Central memory CD8-positive, alpha-beta T cell (primary cell): ENCODE data around the gene GALNT3.
A peak's percentile ranks its signal among the peaks of the same experiment; 100 is the strongest.

Experiments
- ATAC-seq: fragments of 150-1000 bp; cut with Tn5 transposase; replicated peaks from 2 replicates; pipeline ENCODE4 v1.10.0; 2022; ENCODE audit warnings: mild to moderate bottlenecking, moderate FRiP score, moderate number of reproducible peaks; ENCODE audit not compliant: poor library complexity, severe bottlenecking; ENCODE audit errors: extremely low read depth
- DNase-seq, 2 donors: peaks; one replicate each; pipeline ENCODE4 v3.0.0; 2021; ENCODE audit warnings: low spot score in 2 of 2
- H3K27ac Mint-ChIP-seq: one replicate; pipeline ENCODE4 v1.8.0; 2022; ENCODE audit warnings: low read depth, mild to moderate bottlenecking, moderate library complexity, mixed read lengths
- H3K27me3 Mint-ChIP-seq: one replicate; pipeline ENCODE4 v1.8.0; 2022; ENCODE audit warnings: mixed read lengths
- H3K36me3 Mint-ChIP-seq: one replicate; pipeline ENCODE4 v1.8.0; 2022; ENCODE audit warnings: mild to moderate bottlenecking, moderate library complexity, mixed read lengths; ENCODE audit not compliant: insufficient read depth
- H3K4me1 Mint-ChIP-seq: one replicate; pipeline ENCODE4 v1.8.0; 2022; ENCODE audit warnings: mixed read lengths
- H3K4me3 Mint-ChIP-seq: one replicate; pipeline ENCODE4 v1.8.0; 2022; ENCODE audit warnings: mild to moderate bottlenecking, moderate library complexity, mixed read lengths
- H3K9me3 Mint-ChIP-seq: one replicate; pipeline ENCODE4 v1.8.0; 2022; ENCODE audit warnings: mixed read lengths

GALNT3 gene

DNA sequence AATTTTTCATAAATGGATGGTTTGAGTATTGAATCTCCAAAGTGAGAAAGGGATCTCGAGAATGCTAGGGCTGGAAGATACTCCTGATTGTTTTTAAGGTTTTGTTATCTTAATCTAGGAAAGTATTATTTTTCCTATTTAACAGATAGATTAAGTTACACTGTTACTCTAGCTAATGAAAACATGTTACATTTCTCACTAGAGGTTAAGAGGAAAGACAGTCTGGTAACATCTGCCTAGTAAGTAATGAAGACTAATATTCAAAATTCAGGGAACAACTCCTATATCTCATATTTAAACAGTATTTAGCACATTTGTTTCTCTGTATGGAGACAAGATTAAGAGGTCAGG, 2.0 kb downstream of the GALNT3 start:
- Mint-ChIP-seq H3K4me3 (peak overlapping the region; percentile 31), H3K27ac (peak overlapping the region; percentile 36), H3K9me3 (no peaks in the 10 kb centered on the region), H3K4me1 (peaks cover 54% of the 10 kb centered on the region), H3K27me3 (no peaks in the 10 kb centered on the region), H3K36me3 (peaks cover 8% of the 10 kb centered on the region)
- DNase-seq (no peak), ATAC-seq (no peak)

DNA sequence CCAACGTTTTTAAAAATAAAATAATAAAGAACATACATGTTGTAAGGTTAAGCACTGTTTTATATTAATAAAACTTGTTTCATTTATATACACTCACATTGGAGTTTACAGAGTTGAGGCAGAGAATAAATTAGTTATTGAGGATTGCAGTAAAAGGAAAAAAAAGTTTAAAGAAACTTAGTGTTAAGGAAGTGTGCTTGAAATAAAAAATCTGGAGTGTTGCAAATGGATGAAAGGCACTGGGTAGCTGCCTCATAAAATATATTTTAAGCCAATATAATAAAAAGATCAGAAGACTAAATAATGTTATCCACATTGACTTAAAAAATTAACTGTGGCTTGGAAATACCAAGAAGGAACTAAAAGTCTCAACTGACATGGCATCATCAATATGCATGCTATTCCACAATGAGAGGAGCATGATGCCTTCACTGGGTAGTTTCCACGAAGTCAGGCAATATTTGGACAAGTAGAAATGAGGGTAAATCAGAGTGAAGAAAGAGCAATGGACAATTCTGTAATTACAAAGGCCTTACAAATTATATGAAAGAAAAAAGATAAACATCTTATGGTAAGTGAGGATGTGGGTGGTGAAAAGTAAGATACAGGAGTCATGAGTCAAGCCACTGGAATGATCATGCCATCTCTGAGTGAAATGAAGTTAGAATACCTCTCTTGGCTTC, 2.5 kb downstream of the GALNT3 start:
- Mint-ChIP-seq H3K36me3 (peaks cover 4% of the 10 kb centered on the region), H3K27ac (no peak overlapping the region), H3K27me3 (no peaks in the 10 kb centered on the region), H3K9me3 (no peaks in the 10 kb centered on the region), H3K4me3 (peak overlapping the region; percentile 31), H3K4me1 (peaks cover 52% of the 10 kb centered on the region)
- DNase-seq, result no peak
- no peak for ATAC-seq

DNA sequence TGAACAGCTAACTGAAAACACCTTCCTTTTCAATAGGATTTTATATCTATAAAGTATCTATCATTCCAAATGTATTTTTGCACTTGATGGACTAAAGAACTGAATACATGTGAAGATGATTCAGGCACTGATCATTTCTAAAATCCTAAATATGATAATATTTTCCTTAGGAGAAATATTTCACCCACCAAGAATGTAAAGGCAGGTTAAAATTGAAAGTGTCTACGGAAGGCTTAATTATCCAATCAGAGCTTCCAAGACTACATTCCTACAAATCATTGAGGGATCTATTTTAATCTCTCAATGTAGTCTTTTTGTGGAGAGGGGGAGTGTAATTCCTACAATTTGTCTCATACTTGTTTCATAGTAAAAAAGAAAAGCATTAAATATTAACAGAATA, 3.6 kb downstream of the GALNT3 start:
- Mint-ChIP-seq H3K9me3 (no peaks in the 10 kb centered on the region), H3K27me3 (no peaks in the 10 kb centered on the region), H3K4me3 (no peak overlapping the region), H3K27ac (no peak overlapping the region), H3K36me3 (peaks cover 3% of the 10 kb centered on the region), H3K4me1 (peaks cover 51% of the 10 kb centered on the region)
- ATAC-seq, result no peak
- no peak for DNase-seq

DNA sequence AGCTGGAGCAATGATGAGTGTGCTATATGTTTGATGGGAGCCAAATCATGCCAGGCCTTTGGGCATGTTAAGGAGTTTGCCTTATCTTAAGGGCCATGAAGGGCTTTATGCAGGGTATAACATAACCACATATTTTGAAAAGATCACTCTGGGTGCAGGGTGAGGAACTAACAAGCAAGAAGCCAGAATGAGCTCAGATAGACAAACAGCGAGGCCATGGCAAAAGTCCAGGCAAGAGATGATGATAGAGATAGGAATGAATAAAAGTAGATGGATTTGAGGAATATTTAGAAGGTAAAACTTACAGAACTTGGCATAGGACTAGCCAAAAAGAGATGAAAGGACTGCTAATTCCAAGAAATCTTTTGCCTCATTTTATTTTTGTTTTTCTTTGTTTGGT, 6.7 kb downstream of the GALNT3 start:
- peaks cover 39% of the 10 kb centered on the region for H3K4me1 Mint-ChIP-seq
- H3K36me3 Mint-ChIP-seq, result peaks cover 1% of the 10 kb centered on the region
- H3K27me3 Mint-ChIP-seq, result no peaks in the 10 kb centered on the region
- no peaks in the 10 kb centered on the region for H3K9me3 Mint-ChIP-seq
- ATAC-seq (no peak), DNase-seq (no peak)
- H3K27ac Mint-ChIP-seq, result no peak overlapping the region
- H3K4me3 Mint-ChIP-seq, result no peak overlapping the region

DNA sequence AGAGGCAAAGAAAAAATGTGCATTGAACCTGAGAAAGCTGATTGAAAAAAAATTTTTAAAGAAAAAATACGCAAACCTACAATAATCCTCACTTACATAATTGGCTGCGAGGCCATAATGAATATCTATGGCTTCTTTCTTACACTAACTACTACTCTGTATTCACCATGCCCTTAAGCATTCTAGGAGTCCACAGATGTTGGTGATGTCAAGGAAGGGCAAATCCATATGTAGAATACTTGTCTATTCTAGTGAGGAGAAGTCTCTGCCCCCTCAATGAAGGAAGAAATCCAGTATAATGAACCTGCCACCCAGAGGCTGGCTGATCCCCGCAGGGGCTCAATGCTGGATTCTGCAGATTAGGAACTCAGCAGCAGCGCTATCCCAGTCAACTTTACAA, 14.3 kb downstream of the GALNT3 start:
- Mint-ChIP-seq H3K36me3 (peaks cover 3% of the 10 kb centered on the region), H3K27ac (no peak overlapping the region), H3K9me3 (no peaks in the 10 kb centered on the region), H3K4me3 (no peak overlapping the region), H3K4me1 (peaks cover 22% of the 10 kb centered on the region), H3K27me3 (no peaks in the 10 kb centered on the region)
- ATAC-seq (no peak), DNase-seq (no peak)

DNA sequence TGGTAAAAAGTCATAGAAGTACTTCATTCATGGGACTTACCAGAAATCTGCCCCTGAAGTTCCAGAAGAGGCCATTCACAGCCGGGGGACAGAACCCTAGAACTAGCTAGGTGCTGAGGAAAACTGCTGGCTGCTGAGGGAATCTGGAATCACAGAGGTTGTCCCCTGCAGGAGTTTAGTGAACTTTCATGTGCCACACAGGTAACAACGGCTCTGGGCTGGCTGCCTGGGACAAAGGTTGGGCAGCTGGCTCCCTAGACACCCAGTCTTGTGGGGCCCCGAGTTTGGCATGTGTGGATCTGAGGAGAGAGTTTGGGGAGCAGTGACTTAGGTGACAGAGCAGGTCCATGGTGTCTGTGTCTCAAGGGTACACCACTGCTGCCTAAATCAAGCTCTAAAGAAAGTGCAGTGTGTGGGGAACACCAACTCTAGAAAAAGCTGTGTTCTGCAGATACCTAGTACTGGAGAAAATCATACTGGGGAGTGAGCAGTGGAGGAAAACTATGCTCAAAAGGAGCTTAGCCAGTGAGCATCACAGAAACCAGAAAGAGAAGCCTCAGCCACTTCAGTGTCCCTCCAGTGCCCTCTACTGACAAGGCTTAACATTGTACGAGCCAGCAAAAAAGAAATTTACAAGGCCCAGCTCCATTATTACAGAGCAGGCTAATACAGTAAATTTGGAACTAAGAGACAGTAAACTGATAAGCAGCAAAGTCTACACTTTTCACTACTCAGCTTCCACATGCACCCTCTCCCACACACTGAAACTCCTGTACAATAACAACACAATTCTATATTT, 15.2 kb downstream of the GALNT3 start:
- peaks cover 5% of the 10 kb centered on the region for H3K36me3 Mint-ChIP-seq
- H3K27ac Mint-ChIP-seq, result peak overlapping the region; percentile 80
- no peaks in the 10 kb centered on the region for H3K27me3 Mint-ChIP-seq

DNA sequence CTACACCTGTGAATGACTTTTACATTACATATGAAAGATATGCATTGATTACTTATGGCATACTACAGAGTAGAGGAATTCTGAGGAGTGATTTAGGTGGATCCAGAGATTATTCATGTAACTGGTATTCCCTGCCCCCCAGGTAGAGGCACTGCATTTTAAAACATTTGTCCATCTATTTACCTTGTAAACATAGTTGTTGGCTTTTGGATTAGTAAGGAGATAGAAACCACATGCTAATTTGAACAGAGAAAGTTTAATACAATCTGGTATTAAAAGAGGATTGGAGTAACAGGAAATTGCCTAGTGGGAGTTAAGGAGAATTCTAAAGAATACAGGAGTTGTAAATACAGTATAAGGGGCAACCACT, 15.9 kb downstream of the GALNT3 start:
- Mint-ChIP-seq H3K36me3 (peaks cover 6% of the 10 kb centered on the region), H3K9me3 (no peaks in the 10 kb centered on the region), H3K4me1 (peaks cover 30% of the 10 kb centered on the region), H3K27me3 (no peaks in the 10 kb centered on the region), H3K4me3 (no peak overlapping the region), H3K27ac (peak overlapping the region; percentile 80)
- no peak for DNase-seq
- ATAC-seq, result no peak

More for the DNA sequence above, 15.2 kb downstream of the GALNT3 start:
- ATAC-seq (no peak), DNase-seq (no peak)
- Mint-ChIP-seq H3K9me3 (no peaks in the 10 kb centered on the region), H3K4me1 (peaks cover 23% of the 10 kb centered on the region), H3K4me3 (no peak overlapping the region)

DNA sequence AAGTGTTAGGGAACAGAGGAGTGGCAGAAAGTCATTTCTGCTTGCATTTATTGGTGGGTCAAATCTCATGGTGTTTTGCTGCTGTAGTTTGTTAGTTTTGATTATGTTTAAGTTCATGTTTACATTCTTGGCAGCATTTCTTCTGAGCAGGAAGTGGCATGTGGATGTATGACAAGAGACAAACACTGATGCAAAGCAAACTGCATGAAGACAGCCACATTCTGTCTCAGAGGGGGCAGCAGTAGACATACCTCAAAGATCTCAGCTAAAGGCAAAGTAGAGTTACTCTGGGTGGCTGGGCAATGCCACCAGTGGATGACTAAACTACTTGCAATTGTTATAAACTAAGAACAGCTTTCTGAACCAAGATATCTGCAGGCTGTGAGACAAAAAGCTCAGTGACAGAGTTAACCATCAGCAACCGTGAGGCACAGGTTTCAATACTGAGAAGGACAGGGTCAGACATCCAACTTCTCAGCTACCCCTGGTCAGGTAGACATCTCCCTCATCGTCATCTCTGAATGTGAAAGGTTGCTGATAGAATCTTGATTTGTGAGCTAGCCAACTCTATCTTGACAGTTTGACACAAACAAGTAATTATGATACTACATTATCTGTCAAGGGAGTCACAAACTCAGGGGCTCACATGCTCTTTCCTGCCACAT, 16.4 kb downstream of the GALNT3 start:
- peak; percentile 85 for ATAC-seq
- Mint-ChIP-seq H3K4me1 (peaks cover 30% of the 10 kb centered on the region), H3K36me3 (peaks cover 6% of the 10 kb centered on the region), H3K27ac (peak overlapping the region; percentile 80), H3K27me3 (no peaks in the 10 kb centered on the region), H3K4me3 (peak overlapping the region; percentile 23), H3K9me3 (no peaks in the 10 kb centered on the region)
- no peak for DNase-seq

DNA sequence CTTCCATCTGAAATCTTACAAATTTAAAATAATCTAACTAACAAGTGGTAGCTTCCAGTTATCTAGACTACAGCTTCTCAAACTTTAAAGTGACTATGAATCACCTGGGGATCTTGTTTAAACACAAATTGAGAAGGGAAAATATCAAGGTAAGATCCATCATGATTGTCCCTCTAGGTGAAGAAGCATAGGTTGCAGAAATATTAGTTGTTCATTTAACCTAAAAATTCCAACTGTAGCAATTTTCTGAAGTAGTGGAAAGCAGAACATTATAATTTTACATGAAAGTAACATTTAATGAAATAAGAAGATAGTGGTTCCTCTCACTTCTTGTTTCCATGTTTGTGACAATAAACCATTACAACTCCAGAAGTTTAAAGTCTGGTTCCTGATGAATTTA, 17.3 kb downstream of the GALNT3 start:
- Mint-ChIP-seq H3K27ac (no peak overlapping the region), H3K4me3 (no peak overlapping the region), H3K27me3 (no peaks in the 10 kb centered on the region), H3K36me3 (peaks cover 10% of the 10 kb centered on the region), H3K4me1 (peaks cover 30% of the 10 kb centered on the region), H3K9me3 (no peaks in the 10 kb centered on the region)
- no peak for ATAC-seq
- no peak for DNase-seq

DNA sequence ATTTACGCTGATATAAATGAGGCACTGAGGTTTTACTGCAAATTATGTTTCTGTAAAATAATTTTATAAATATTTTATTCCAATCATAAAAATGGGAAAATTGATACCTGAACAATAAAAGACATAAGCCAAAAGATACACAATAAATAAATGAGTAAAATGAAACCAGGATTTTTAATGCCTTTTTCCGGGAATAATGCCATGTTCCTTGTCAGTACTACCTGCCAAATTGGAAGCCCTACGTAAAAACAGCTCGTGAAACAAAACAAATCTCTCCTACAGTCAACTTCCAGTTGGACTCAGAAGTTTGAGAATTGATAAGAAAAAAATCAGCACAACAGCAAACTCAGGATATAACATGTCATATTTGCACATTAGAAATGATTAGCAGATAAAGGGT, 18.0 kb downstream of the GALNT3 start:
- Mint-ChIP-seq H3K27me3 (no peaks in the 10 kb centered on the region), H3K4me1 (peaks cover 30% of the 10 kb centered on the region), H3K27ac (no peak overlapping the region), H3K9me3 (no peaks in the 10 kb centered on the region), H3K36me3 (peaks cover 10% of the 10 kb centered on the region), H3K4me3 (no peak overlapping the region)
- ATAC-seq (no peak), DNase-seq (no peak)

DNA sequence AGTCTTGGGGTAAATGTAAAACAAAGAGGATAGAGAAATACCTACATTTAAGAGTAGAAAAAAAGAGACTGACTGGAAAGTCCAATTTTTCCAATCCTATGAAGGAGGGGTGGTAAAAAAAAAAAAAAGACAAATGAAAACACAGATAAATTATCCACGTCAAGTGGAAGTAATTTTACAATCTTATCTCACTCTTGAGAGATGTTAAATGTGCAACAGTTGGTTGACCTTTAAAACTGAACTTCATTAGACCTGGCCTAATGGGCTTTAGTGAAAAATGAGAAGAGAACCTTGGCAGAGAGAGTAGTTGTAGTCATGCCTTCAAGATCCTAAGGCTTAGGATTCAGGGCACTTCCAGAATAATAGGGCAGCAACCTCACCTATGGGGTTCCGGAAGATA, 20.4 kb downstream of the GALNT3 start:
- Mint-ChIP-seq H3K4me1 (peaks cover 30% of the 10 kb centered on the region), H3K9me3 (no peaks in the 10 kb centered on the region), H3K27me3 (no peaks in the 10 kb centered on the region), H3K27ac (no peak overlapping the region), H3K4me3 (no peak overlapping the region), H3K36me3 (peaks cover 11% of the 10 kb centered on the region)
- no peak for ATAC-seq
- no peak for DNase-seq

DNA sequence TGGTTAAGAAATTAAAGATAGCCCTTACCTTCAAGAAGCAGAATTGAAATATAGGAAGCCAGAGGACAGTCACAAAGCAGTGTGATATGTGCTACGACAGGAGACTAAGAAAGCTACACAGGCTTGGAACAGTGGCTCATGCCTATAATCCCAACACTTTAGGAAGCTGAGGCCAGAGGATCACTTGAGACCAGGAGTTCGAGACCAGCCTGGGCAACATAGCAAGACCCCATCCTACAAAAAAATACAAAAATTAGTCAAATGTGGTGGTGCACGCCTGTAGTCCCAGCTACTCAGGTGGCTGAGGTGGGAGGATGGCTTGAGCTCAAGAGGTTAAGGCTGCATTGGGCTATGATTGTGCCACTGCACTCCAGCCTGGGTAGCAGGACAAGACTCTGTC, 21.9 kb downstream of the GALNT3 start:
- Mint-ChIP-seq H3K9me3 (no peaks in the 10 kb centered on the region), H3K4me1 (peaks cover 16% of the 10 kb centered on the region), H3K27ac (no peak overlapping the region), H3K27me3 (no peaks in the 10 kb centered on the region), H3K36me3 (peaks cover 13% of the 10 kb centered on the region), H3K4me3 (no peak overlapping the region)
- ATAC-seq (no peak), DNase-seq (no peak)
